ENCODE measurements around the gene LPIN2. TPM values are rescaled to one million over a fixed set of nuclear protein-coding genes. Genes with fewer than 3 reads are reported as not detected.
A peak's percentile ranks its signal among the peaks of the same experiment; 100 is the strongest.

Gene LPIN2, protein sequence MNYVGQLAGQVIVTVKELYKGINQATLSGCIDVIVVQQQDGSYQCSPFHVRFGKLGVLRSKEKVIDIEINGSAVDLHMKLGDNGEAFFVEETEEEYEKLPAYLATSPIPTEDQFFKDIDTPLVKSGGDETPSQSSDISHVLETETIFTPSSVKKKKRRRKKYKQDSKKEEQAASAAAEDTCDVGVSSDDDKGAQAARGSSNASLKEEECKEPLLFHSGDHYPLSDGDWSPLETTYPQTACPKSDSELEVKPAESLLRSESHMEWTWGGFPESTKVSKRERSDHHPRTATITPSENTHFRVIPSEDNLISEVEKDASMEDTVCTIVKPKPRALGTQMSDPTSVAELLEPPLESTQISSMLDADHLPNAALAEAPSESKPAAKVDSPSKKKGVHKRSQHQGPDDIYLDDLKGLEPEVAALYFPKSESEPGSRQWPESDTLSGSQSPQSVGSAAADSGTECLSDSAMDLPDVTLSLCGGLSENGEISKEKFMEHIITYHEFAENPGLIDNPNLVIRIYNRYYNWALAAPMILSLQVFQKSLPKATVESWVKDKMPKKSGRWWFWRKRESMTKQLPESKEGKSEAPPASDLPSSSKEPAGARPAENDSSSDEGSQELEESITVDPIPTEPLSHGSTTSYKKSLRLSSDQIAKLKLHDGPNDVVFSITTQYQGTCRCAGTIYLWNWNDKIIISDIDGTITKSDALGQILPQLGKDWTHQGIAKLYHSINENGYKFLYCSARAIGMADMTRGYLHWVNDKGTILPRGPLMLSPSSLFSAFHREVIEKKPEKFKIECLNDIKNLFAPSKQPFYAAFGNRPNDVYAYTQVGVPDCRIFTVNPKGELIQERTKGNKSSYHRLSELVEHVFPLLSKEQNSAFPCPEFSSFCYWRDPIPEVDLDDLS
- total RNA-seq, result 10 to 100 TPM; 78.4 to 79.6 TPM

DNA sequence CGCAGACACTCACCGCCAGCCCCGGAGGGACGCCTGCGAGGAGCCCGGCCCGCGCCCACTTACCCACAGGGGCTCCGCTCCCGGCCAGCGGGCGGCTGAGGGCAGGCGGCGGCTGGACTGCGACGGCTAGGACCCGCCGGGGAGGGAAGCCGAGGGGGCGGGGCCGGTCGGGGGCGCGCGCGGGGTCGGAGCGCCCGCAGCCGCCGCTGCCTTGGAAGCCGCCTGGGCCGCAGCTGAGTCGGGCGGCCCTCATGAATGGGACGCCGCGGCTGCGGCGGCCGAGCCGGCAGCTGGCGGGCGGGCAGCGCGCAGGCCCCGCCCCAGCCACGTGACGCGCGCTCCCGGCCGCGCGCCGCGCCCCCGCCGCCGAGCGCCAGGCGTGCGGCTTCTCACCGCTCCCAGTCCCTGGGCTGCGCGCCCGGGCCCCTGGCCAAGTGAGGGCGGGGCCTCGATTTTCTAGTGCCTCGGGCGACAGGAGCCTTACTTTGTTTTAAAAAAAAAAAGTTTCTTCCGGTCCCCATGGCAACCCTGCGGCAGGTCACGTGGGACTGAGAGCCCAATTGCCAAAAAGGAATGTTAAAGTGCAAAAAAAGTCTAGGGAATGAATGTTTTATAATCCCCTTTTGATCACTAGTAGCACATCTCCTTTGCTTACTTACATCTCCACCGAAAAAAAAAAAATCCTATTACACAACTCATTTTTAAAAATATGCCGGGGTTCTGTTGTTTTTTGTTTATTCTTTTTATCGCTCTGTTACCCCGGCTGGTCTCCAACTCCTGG is at the start of gene LPIN2:
Gene LPIN2, minus strand, starts transcription at position 121 of the 781 bp plus-strand sequence. CDS start 52,304 bp downstream, outside the sequence.
- H3K4me3 Mint-ChIP-seq, result peak within 1 kb of the TSS; percentile 90
- ChIA-PET POLR2A (interaction anchor here (0.6 to 4.1 kb wide), 9 partner anchors 12 to 235 kb away, joined by 3 to 79 read pairs (median 5); partner anchors contain the start of gene MYL12A), CTCF (interaction anchor here (3.6 kb wide), 2 partner anchors 18 to 50 kb away, joined by 14 to 24 read pairs; no protein-coding TSS in a partner anchor)
- peaks cover 36% of the 10 kb centered on the region for H3K36me3 Mint-ChIP-seq (ENCODE audit: low read depth)
- peak; percentile 97 for DNase-seq
- H3K27ac Mint-ChIP-seq, result peak within 1 kb of the TSS; percentile 80
- no peaks in the 10 kb centered on the region for H3K9me3 Mint-ChIP-seq
- H3K4me1 Mint-ChIP-seq, result peaks cover 64% of the 10 kb centered on the region
- H3K27me3 Mint-ChIP-seq, result no peaks in the 10 kb centered on the region

DNA sequence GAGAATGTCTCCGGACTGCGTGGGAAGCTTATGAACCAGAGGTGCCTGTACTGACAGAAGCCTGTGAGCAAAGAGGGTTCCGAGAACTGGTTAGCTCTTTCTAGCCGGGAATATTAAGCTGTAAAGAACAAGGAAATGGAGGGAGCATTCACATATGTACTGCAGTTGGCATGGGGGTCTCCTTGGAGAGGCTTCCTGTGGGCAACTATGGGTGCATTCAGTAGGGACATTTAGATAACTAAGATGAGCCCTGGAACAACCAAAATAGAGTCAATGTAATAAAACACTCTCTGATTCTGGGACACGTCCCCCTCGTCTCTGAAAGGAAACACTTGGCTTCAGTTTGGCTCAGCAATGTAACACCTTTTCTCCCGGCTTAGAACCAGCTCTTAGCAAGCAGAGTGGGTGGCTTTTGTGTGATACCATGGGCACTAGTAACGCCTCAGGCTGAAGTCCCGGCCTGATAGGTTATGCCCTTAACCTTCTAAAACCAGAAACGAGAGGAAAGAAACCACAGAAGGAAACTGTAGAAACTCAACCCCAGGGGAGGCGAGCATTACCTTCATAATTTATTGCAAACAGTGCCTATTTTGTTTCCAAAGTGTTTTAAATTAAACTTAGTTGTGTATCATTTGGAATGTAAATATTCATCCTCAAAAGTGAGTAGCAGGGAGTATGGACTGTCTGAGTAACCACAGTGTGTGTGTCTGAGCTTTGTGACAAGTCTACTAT is 48.8 kb upstream of the LPIN2 start:
- ChIA-PET POLR2A (interaction anchor here (0.5 to 5.9 kb wide), 36 partner anchors 14 to 543 kb away, joined by 3 to 129 read pairs (median 5); partner anchors contain the start of genes LPIN2, MYL12A and SMCHD1), CTCF (interaction anchor here (0.8 to 8.0 kb wide), 35 partner anchors 8 to 605 kb away, joined by 3 to 168 read pairs (median 8); partner anchors contain the start of genes LPIN2 and MYL12A)
- Mint-ChIP-seq H3K27me3 (no peaks in the 10 kb centered on the region), H3K27ac (peak overlapping the region; percentile 91), H3K9me3 (no peaks in the 10 kb centered on the region), H3K4me3 (peak overlapping the region; percentile 72), H3K36me3 (ENCODE audit: low read depth) (peaks cover 2% of the 10 kb centered on the region), H3K4me1 (peaks cover 67% of the 10 kb centered on the region)
- DNase-seq, result peak; percentile 65

DNA sequence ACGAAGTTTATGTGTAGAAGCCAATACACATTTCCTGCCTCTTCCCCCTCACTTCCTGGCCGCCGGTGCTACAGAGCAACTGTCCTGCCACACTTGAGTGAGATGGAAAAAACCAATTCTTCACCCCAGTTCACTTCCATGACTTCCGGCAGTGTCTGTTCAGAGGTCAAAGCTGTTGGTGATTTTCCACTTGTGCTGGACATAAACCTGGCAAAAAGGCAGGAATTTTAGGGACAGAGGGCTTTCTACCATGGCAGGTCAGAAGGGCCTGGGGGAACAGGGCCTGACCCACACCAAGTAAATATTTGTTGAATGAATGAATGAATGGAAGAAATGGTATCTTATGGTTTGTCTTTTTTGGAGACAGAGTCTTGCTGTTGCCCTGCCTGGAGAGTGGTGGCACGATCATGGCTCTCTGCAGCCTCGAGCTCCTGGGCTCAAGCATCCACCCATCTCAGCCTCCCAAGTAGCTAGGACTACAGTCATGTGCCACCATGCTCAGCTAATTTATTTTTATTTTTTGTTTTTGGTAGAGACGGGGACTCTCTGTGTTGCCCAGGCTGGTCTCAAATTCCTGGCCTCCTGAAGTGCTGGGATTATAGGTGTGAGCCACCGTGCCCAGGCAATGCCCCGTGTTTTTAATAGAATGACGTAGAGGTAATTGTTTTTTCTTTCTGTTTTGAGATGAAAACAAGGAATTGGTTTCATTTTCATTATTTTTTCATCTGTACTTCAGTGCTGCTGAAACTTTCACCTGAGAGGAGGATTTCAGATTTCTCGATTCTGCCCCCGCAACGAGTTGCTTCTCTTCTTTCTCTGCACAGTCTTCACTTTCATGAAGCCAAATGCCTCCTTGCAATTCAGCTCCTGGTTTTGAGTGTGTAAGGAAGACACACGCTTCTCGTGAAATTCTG is 48.0 kb upstream of the LPIN2 start:
- POLR2A ChIA-PET, result interaction anchor here (0.5 to 5.9 kb wide), 36 partner anchors 15 to 544 kb away, joined by 3 to 129 read pairs (median 6); partner anchors contain the start of genes LPIN2, METTL4, MYL12A and MYL12B
- Mint-ChIP-seq H3K4me3 (peak overlapping the region; percentile 72), H3K27ac (peak overlapping the region; percentile 91), H3K9me3 (no peaks in the 10 kb centered on the region), H3K36me3 (ENCODE audit: low read depth) (peaks cover 2% of the 10 kb centered on the region), H3K27me3 (no peaks in the 10 kb centered on the region), H3K4me1 (peaks cover 67% of the 10 kb centered on the region)
- CTCF ChIA-PET, result interaction anchor here (1.5 to 8.0 kb wide), 18 partner anchors 14 to 185 kb away, joined by 3 to 168 read pairs (median 22); partner anchors contain the start of gene MYL12A
- DNase-seq, result peak; percentile 64

DNA sequence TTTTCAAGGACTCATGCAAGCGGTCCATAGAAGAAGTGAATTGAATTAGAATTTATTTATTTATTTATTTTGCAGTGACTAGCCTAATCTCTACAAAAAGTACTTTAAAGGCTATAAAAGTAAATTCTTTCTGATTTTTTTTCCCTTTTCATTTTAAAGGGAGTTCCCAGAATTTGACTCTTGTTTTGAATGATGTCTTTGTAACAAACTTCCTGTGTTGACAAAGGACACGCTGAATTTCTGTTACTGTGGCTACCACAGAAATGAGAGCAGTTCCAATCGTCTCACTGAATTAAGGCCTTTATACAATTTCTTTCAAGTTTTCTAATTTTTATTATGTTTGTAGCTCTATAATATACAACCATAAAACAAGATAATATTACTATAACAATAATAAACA is 46.3 kb upstream of the LPIN2 start:
- no peak overlapping the region for H3K4me3 Mint-ChIP-seq
- peaks cover 2% of the 10 kb centered on the region for H3K9me3 Mint-ChIP-seq

DNA sequence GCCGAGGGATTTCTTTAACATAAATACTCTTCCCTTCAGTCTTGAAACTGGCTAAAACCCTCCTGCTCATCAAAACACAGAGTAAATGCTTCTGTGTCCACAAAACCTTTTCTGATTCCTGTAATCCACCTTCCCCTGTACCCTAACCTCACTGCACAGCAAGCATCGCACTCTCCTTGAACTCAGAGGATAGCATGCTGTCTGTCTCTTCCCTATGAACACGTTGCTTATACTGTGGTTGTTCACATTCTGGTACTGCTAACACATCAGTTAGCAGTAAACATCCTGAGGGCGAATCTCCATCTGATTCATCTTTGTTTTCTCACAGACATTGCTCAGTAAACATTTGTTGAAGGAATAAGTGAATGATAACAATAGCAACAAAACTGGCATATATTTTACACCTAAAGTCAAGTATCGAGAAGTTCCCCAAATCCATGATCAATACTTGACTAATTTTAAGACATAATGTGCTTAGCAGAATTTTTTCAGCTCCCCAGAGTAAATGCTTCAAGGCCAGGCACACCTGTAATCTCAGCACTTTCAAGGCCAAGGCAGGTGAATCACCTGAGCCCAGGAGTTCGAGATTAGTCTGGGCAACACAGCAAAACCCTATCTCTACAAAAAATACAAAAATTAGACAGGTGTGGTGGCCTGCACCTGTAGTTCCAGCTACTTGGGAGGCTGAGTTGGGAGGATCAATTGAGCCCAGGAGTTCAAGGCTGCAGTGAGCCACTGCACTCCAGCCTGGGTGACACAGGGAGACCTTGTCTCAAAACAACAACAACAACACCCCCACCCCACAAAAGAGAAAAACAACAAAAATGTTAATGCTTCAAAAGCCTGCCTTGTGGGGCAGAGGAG is 45.6 kb upstream of the LPIN2 start:
- ChIA-PET POLR2A (interaction anchor here (0.5 to 5.9 kb wide), 9 partner anchors 10 to 422 kb away, joined by 3 to 100 read pairs (median 5); partner anchors contain the start of gene MYL12A), CTCF (interaction anchor here (1.9 to 8.0 kb wide), 3 partner anchors 64 to 73 kb away, joined by 8 to 168 read pairs (median 94); no protein-coding TSS in a partner anchor)
- Mint-ChIP-seq H3K27ac (peak overlapping the region; percentile 91), H3K36me3 (ENCODE audit: low read depth) (peaks cover 7% of the 10 kb centered on the region), H3K27me3 (no peaks in the 10 kb centered on the region), H3K4me3 (no peak overlapping the region), H3K4me1 (peaks cover 71% of the 10 kb centered on the region), H3K9me3 (peaks cover 5% of the 10 kb centered on the region)
- DNase-seq, result peak; percentile 41

More for the DNA sequence above, 46.3 kb upstream of the LPIN2 start:
- DNase-seq, result no peak
- Mint-ChIP-seq H3K36me3 (ENCODE audit: low read depth) (peaks cover 3% of the 10 kb centered on the region), H3K4me1 (peaks cover 68% of the 10 kb centered on the region), H3K27ac (peak overlapping the region; percentile 91), H3K27me3 (no peaks in the 10 kb centered on the region)
- ChIA-PET CTCF (interaction anchor here (5.0 to 8.0 kb wide), 4 partner anchors 22 to 74 kb away, joined by 31 to 168 read pairs (median 68); no protein-coding TSS in a partner anchor), POLR2A (interaction anchor here (0.5 to 5.9 kb wide), 15 partner anchors 10 to 422 kb away, joined by 3 to 129 read pairs (median 11); partner anchors contain the start of genes LPIN2, MYL12A and SMCHD1)

DNA sequence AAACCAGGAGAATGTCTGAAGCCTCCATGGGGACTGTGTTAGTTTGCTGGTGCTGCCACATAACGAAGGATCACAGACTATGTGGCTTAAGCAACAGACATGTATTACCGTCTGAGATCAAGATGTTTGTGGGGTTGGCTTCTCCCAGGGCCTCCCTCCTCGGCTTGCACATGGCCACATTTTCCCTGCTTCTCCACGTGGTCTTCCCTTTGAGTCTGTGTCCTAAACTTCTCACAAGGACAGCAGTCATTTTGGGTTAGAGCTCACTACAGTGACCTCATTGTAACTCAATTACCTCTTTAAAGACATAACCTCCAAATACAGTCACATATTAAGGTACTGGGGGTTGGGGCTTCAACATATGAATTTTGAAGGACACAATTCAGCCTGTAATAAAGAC is 44.6 kb upstream of the LPIN2 start:
- POLR2A ChIA-PET, result interaction anchor here (0.7 to 1.6 kb wide), 4 partner anchors 9 to 192 kb away, joined by 3 to 4 read pairs (median 4); no protein-coding TSS in a partner anchor
- Mint-ChIP-seq H3K9me3 (peaks cover 11% of the 10 kb centered on the region), H3K4me3 (no peak overlapping the region), H3K4me1 (peaks cover 68% of the 10 kb centered on the region), H3K27me3 (no peaks in the 10 kb centered on the region), H3K27ac (peak overlapping the region; percentile 91), H3K36me3 (ENCODE audit: low read depth) (peaks cover 15% of the 10 kb centered on the region)
- CTCF ChIA-PET, result interaction anchor here (1.9 kb wide), 1 partner anchor 63 kb away, joined by 8 read pairs; no protein-coding TSS in a partner anchor
- DNase-seq, result no peak

DNA sequence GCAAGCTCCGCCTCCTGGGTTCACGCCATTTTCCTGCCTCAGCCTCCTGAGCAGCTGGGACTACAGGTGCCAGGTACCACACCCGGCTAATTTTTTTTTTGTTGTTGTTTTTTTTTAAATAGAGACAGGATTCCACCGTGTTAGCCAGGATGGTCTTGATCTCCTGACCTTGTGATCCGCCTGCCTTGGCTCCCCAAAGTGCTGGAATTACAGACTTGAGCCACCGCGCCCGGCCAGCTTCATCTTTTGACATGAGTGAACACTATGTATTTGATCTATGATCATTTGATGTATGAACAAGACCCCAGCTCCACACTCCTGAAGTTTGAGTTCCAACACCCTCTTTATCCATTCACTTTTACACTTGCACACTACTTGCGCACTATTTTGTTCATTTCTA is 43.4 kb upstream of the LPIN2 start:
- no peak overlapping the region for H3K27ac Mint-ChIP-seq

DNA sequence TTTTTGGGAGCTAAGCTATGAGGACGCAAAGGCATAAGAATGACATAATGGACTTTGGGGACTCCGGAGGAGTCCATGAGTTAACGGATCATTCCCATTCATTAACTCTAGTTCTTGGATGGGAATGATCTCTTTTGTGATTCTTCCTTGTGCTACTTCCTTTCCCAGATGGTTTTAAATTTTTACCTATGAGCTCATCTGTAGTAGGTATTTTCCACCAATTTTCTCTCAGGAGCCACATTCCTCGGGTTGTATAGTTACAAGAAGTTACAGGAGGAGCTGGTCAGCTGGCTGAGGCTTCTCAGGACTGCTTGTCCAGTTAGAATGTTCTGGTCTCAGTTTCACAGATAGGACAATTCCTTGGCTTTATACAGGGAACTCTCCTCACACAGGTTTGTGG is 42.9 kb upstream of the LPIN2 start:
- Mint-ChIP-seq H3K36me3 (ENCODE audit: low read depth) (peaks cover 18% of the 10 kb centered on the region), H3K9me3 (peaks cover 11% of the 10 kb centered on the region), H3K4me3 (no peak overlapping the region), H3K27me3 (no peaks in the 10 kb centered on the region), H3K4me1 (peaks cover 61% of the 10 kb centered on the region), H3K27ac (no peak overlapping the region)
- no peak for DNase-seq
- POLR2A ChIA-PET, result interaction anchor here (0.7 to 1.6 kb wide), 3 partner anchors 97 to 193 kb away, joined by 4 read pairs; no protein-coding TSS in a partner anchor
- CTCF ChIA-PET, result interaction anchor here (1.0 to 1.9 kb wide), 4 partner anchors 9 to 62 kb away, joined by 3 to 6 read pairs (median 4); no protein-coding TSS in a partner anchor

More for the DNA sequence above, 43.4 kb upstream of the LPIN2 start:
- no peak for DNase-seq
- no peak overlapping the region for H3K4me3 Mint-ChIP-seq
- CTCF ChIA-PET, result interaction anchor here (1.1 to 1.9 kb wide), 3 partner anchors 9 to 63 kb away, joined by 4 to 6 read pairs (median 4); no protein-coding TSS in a partner anchor
- H3K27me3 Mint-ChIP-seq, result no peaks in the 10 kb centered on the region
- POLR2A ChIA-PET, result interaction anchor here (0.8 to 1.6 kb wide), 3 partner anchors 99 to 193 kb away, joined by 3 to 4 read pairs (median 4); no protein-coding TSS in a partner anchor
- peaks cover 18% of the 10 kb centered on the region for H3K36me3 Mint-ChIP-seq (ENCODE audit: low read depth)
- peaks cover 66% of the 10 kb centered on the region for H3K4me1 Mint-ChIP-seq
- H3K9me3 Mint-ChIP-seq, result peaks cover 11% of the 10 kb centered on the region

DNA sequence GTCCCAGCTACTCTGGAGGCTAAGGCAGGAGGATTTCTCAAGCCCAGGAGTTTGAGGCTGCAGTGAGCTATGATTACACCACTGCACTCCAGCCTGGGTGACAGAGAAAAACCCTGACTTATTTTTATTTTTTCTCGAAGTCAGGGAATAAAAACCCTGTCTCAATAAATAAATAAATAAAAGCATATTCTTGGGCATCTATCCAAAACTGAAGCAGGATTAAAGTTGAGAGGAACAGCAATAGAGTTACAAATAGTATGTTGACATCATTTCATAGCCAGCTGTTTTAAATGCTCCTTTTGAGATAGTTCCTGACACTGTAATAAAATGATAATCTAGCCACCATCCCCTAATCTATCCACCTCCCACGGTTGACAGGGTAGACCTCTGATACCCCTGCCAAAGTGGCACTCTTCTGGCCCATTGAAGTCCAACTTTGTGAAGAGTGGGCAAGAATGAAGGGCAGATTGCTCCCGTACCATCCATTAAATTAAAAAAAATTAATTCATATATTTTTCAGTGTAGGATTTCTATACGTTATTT is 42.3 kb upstream of the LPIN2 start:
- H3K9me3 Mint-ChIP-seq, result peaks cover 11% of the 10 kb centered on the region
- H3K36me3 Mint-ChIP-seq (ENCODE audit: low read depth), result peaks cover 15% of the 10 kb centered on the region
- no peak for DNase-seq
- no peak overlapping the region for H3K4me3 Mint-ChIP-seq
- ChIA-PET POLR2A (interaction anchor here (0.7 kb wide), 1 partner anchor 96 kb away, joined by 4 read pairs; no protein-coding TSS in a partner anchor), CTCF (interaction anchor here (1.0 to 1.9 kb wide), 4 partner anchors 8 to 62 kb away, joined by 3 to 6 read pairs (median 4); no protein-coding TSS in a partner anchor)
- no peak overlapping the region for H3K27ac Mint-ChIP-seq
- peaks cover 56% of the 10 kb centered on the region for H3K4me1 Mint-ChIP-seq
- no peaks in the 10 kb centered on the region for H3K27me3 Mint-ChIP-seq

Measured in activated CD4-positive, alpha-beta memory T cell treated with anti-CD3 and anti-CD28 coated beads, Interleukin-2, amount 10 ng/mL, durations not matched to agents 7 days and 5 days (primary cell).